WTC11 (cell line): ENCODE results near the gene RFNG. TPM values are rescaled to one million over a fixed set of nuclear protein-coding genes. Genes with fewer than 3 reads are reported as not detected.

Source experiments
- ATAC-seq: fragments of 200-7000 bp; cut with Tn5 transposase; 2 replicates; pipeline ENCODE4 v1.10.0; 2021; ENCODE audit warnings: mild to moderate bottlenecking, moderate library complexity
- CTCF ChIA-PET: fragments of 300-600 bp; sonication (Branson Sonifier 250); formaldehyde crosslinking; loops from one replicate; lab custom pipeline; 2021; ENCODE audit warnings: antibody characterized with exemption; lab: Charles Lee
- POLR2A ChIA-PET: fragments of 350-600 bp; sonication (Branson Sonifier 250); formaldehyde crosslinking; loops from one replicate; lab custom pipeline; 2021; ENCODE audit warnings: antibody characterized with exemption; lab: Charles Lee
- DNase-seq: peaks from one replicate; pipeline ENCODE4 v3.0.0; 2021; ENCODE audit warnings: low spot score
- H3K27ac Mint-ChIP-seq: 2 replicates; pipeline ENCODE4 v1.8.0; 2021; ENCODE audit warnings: mixed read lengths
- H3K27me3 Mint-ChIP-seq: 2 replicates; pipeline ENCODE4 v1.8.0; 2021; ENCODE audit warnings: low read depth, mild to moderate bottlenecking, moderate library complexity, mixed read lengths
- H3K36me3 Mint-ChIP-seq: 2 replicates; pipeline ENCODE4 v1.8.0; 2021; ENCODE audit warnings: mixed read lengths
- H3K4me1 Mint-ChIP-seq: 2 replicates; pipeline ENCODE4 v1.8.0; 2022; ENCODE audit warnings: mixed read lengths
- H3K4me3 Mint-ChIP-seq: 2 replicates; pipeline ENCODE4 v1.8.0; 2021; ENCODE audit warnings: mild to moderate bottlenecking, moderate library complexity, mixed read lengths
- H3K9me3 Mint-ChIP-seq: 2 replicates; pipeline ENCODE4 v1.8.0; 2021; ENCODE audit warnings: mixed read lengths
- ATF1 ChIP-seq: sonication (generic); formaldehyde crosslinking; IDR thresholded peaks from 2 replicates; pipeline ENCODE4 v1.8.1; 2023; ENCODE audit warnings: mild to moderate bottlenecking, moderate library complexity, missing genetic modification reagents
- CBFB ChIP-seq: sonication (generic); formaldehyde crosslinking; IDR thresholded peaks from 2 replicates; pipeline ENCODE4 v1.8.1; 2022; ENCODE audit warnings: mild to moderate bottlenecking, low read depth, missing genetic modification reagents
- CTCF ChIP-seq: fragments of 200-600 bp; IDR thresholded peaks from 2 replicates; pipeline ENCODE4 v1.8.0; 2022; ENCODE audit warnings: antibody characterized with exemption
- EMX1 ChIP-seq: fragments of 250-450 bp; sonication (Bioruptor Pico); IDR thresholded peaks from 2 replicates; pipeline ENCODE4 v1.8.0; 2021; ENCODE audit warnings: mild to moderate bottlenecking
- ETV6 ChIP-seq: sonication (generic); formaldehyde crosslinking; IDR thresholded peaks from 2 replicates; pipeline ENCODE4 v1.8.1; 2022; ENCODE audit warnings: mild to moderate bottlenecking, missing genetic modification reagents
- FOXP1 ChIP-seq: sonication (generic); formaldehyde crosslinking; IDR thresholded peaks from 2 replicates; pipeline ENCODE4 v1.8.0; 2022; ENCODE audit warnings: missing genetic modification reagents, mild to moderate bottlenecking, moderate library complexity, borderline replicate concordance
- GABPB1 ChIP-seq: sonication (generic); formaldehyde crosslinking; IDR thresholded peaks from 2 replicates; pipeline ENCODE4 v1.8.1; 2023; ENCODE audit warnings: mild to moderate bottlenecking, missing genetic modification reagents
- GRHL2 ChIP-seq: fragments of 250-450 bp; sonication (Bioruptor Pico); IDR thresholded peaks from 2 replicates; pipeline ENCODE4 v1.8.0; 2022; ENCODE audit warnings: mild to moderate bottlenecking, moderate library complexity; ENCODE audit not compliant: insufficient replicate concordance, severe bottlenecking
- HMGXB4 ChIP-seq: sonication (generic); formaldehyde crosslinking; IDR thresholded peaks from 2 replicates; pipeline ENCODE4 v1.8.1; 2023; ENCODE audit warnings: mild to moderate bottlenecking, moderate library complexity, missing genetic modification reagents
- MAX ChIP-seq: sonication (generic); formaldehyde crosslinking; IDR thresholded peaks from 2 replicates; pipeline ENCODE4 v1.8.0; 2022; ENCODE audit warnings: mild to moderate bottlenecking, missing genetic modification reagents
- RELA ChIP-seq: sonication (generic); formaldehyde crosslinking; IDR thresholded peaks from 2 replicates; pipeline ENCODE4 v1.8.1; 2022; ENCODE audit warnings: missing genetic modification reagents, mild to moderate bottlenecking, borderline replicate concordance
- SOX15 ChIP-seq: fragments of 250-450 bp; sonication (Bioruptor Pico); IDR thresholded peaks from 2 replicates; pipeline ENCODE4 v1.9.0; 2021; ENCODE audit warnings: mild to moderate bottlenecking
- USF1 ChIP-seq: sonication (generic); formaldehyde crosslinking; IDR thresholded peaks from 2 replicates; pipeline ENCODE4 v1.8.0; 2022; ENCODE audit warnings: mild to moderate bottlenecking, missing genetic modification reagents
- ZMAT4 ChIP-seq: fragments of 250-450 bp; sonication (Bioruptor Pico); IDR thresholded peaks from 2 replicates; pipeline ENCODE4 v1.9.0; 2021; ENCODE audit warnings: mild to moderate bottlenecking
- ZNF232 ChIP-seq: sonication (generic); formaldehyde crosslinking; IDR thresholded peaks from 2 replicates; pipeline ENCODE4 v1.8.0; 2022; ENCODE audit warnings: mild to moderate bottlenecking, missing genetic modification reagents
- ZNF423 ChIP-seq: fragments of 250-450 bp; sonication (Bioruptor Pico); IDR thresholded peaks from 2 replicates; pipeline ENCODE4 v2.1.2; 2022; ENCODE audit warnings: mild to moderate bottlenecking, moderate library complexity
- total RNA-seq: library from RNA; stranded (reverse); gene quantifications from 3 replicates; pipeline ENCODE4 v1.2.3, GENCODE V29; 2021

RFNG gene
- total RNA-seq, 1 experiment from 2014 or later = 41.6 TPM

- ATAC-seq = no peak
- CTCF ChIA-PET = interaction anchor here (5.7 kb wide), 1 partner anchor 14 kb away, joined by 119 read pairs; the partner anchor contains the start of genes CENPX and LRRC45
- Mint-ChIP-seq H3K4me3 (peak overlapping the region; percentile 65), H3K9me3 (no peaks in the 10 kb centered on the region), H3K27me3 (peaks cover 4% of the 10 kb centered on the region; the same call in 1 of the 2 replicates), H3K36me3 (0 out of 2 replicates have a peak, but pooled peaks cover 6% of the 10 kb centered on the region), H3K27ac (no peak overlapping the region), H3K4me1 (peaks cover 20% of the 10 kb centered on the region)
- POLR2A ChIA-PET = no interaction called here
- TF ChIP-seq ZMAT4 (CRISPR knock-in tag) (no peak), USF1 (CRISPR knock-in tag) (no peak)
- no peak for DNase-seq
Observed at GRCh38 chr17:82033359-82034085, 18.1 kb downstream of the RFNG start.

GRCh38 chr17:82031885-82032627 is 19.6 kb downstream of the RFNG start:
- H3K4me3 Mint-ChIP-seq = peak overlapping the region; percentile 65

More at GRCh38 chr17:82031885-82032627, 19.6 kb downstream of the RFNG start:
- ATAC-seq (peak; percentile 66), DNase-seq (peak; percentile 78)
- CTCF ChIA-PET = interaction anchor here (1.0 to 5.7 kb wide), 8 partner anchors 12 to 162 kb away, joined by 4 to 119 read pairs (median 20); partner anchors contain the start of genes CENPX, FASN, LRRC45 and MAFG
- no peak for TF ChIP-seq ZNF232 (CRISPR knock-in tag)
- no peak for TF ChIP-seq EMX1 (CRISPR knock-in tag)
- peak; percentile 31; the same call in 1 of the 2 replicates for TF ChIP-seq USF1 (CRISPR knock-in tag)
- TF ChIP-seq ATF1 = no peak
- TF ChIP-seq CBFB (CRISPR knock-in tag) = no peak
- no peak for TF ChIP-seq CTCF
- peak; percentile 43; the same call in 1 of the 2 replicates for TF ChIP-seq RELA (CRISPR knock-in tag)
- TF ChIP-seq HMGXB4 (CRISPR knock-in tag) = 0 out of 2 replicates have a peak, but pooled peaks have one; percentile 56
- TF ChIP-seq FOXP1 (CRISPR knock-in tag) = peak; percentile 68; the same call in 1 of the 2 replicates
- TF ChIP-seq SOX15 (CRISPR knock-in tag) = no peak
- no peak for TF ChIP-seq GRHL2 (CRISPR knock-in tag)
- no peak for TF ChIP-seq ZNF423 (CRISPR knock-in tag)
- peak; percentile 82 for TF ChIP-seq MAX
- TF ChIP-seq ETV6 (CRISPR knock-in tag) = no peak
- TF ChIP-seq GABPB1 = no peak
- Mint-ChIP-seq H3K27me3 (no peaks in the 10 kb centered on the region), H3K36me3 (0 out of 2 replicates have a peak, but pooled peaks cover 6% of the 10 kb centered on the region), H3K4me1 (peaks cover 16% of the 10 kb centered on the region), H3K27ac (no peak overlapping the region), H3K9me3 (no peaks in the 10 kb centered on the region)
- POLR2A ChIA-PET = interaction anchor here (0.8 to 0.9 kb wide), 2 partner anchors 12 to 50 kb away, joined by 3 read pairs; no protein-coding TSS in a partner anchor
